ENCODE measurements around the gene CD9. TPM values are rescaled to one million over a fixed set of nuclear protein-coding genes. Genes with fewer than 3 reads are reported as not detected.
"Not testable (repeated sequence)": the region's sequence is repeated elsewhere in the genome, so short reads cannot be mapped to it uniquely, and the experiment has no call there.

The CD9 gene, protein sequence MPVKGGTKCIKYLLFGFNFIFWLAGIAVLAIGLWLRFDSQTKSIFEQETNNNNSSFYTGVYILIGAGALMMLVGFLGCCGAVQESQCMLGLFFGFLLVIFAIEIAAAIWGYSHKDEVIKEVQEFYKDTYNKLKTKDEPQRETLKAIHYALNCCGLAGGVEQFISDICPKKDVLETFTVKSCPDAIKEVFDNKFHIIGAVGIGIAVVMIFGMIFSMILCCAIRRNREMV
- 26.4 TPM for total RNA-seq

- H3K4me3 ChIP-seq (ENCODE audit: low read length): peak within 1 kb of the TSS; percentile 36
- peaks cover 47% of the 10 kb centered on the region for H3K27me3 ChIP-seq (ENCODE audit: insufficient read depth, low read length)
- peaks cover 27% of the 10 kb centered on the region for H3K4me1 ChIP-seq (ENCODE audit: insufficient read depth, low read length)
- H3K9me3 ChIP-seq (ENCODE audit: low read depth, low read length): no peaks in the 10 kb centered on the region
These were observed at the start of gene CD9 for GRCh38 chr12:6200256-6201212. CD9 (plus strand) TSS chr12:6200400; CDS start chr12:6200500, 100 bp downstream.

- H3K4me3 ChIP-seq (ENCODE audit: low read length): no peak overlapping the region
- H3K27me3 ChIP-seq (ENCODE audit: insufficient read depth, low read length): no peaks in the 10 kb centered on the region
- H3K4me1 ChIP-seq (ENCODE audit: insufficient read depth, low read length): no peaks in the 10 kb centered on the region
- no peaks in the 10 kb centered on the region for H3K9me3 ChIP-seq (ENCODE audit: low read depth, low read length)
These were observed 45.3 kb upstream of the CD9 start for GRCh38 chr12:6154730-6155459.

GRCh38 chr12:6157482-6157881 is 42.7 kb upstream of the CD9 start:
- Histone ChIP-seq H3K27me3 (ENCODE audit: insufficient read depth, low read length) (no peaks in the 10 kb centered on the region), H3K4me3 (ENCODE audit: low read length) (no peak overlapping the region), H3K4me1 (ENCODE audit: insufficient read depth, low read length) (no peaks in the 10 kb centered on the region), H3K9me3 (ENCODE audit: low read depth, low read length) (no peaks in the 10 kb centered on the region)

- Histone ChIP-seq H3K9me3 (ENCODE audit: low read depth, low read length) (no peaks in the 10 kb centered on the region), H3K4me1 (ENCODE audit: insufficient read depth, low read length) (peaks cover 7% of the 10 kb centered on the region), H3K27me3 (ENCODE audit: insufficient read depth, low read length) (no peaks in the 10 kb centered on the region), H3K4me3 (ENCODE audit: low read length) (no peak overlapping the region)
These were observed 41.9 kb upstream of the CD9 start for GRCh38 chr12:6158255-6158654.

DNA sequence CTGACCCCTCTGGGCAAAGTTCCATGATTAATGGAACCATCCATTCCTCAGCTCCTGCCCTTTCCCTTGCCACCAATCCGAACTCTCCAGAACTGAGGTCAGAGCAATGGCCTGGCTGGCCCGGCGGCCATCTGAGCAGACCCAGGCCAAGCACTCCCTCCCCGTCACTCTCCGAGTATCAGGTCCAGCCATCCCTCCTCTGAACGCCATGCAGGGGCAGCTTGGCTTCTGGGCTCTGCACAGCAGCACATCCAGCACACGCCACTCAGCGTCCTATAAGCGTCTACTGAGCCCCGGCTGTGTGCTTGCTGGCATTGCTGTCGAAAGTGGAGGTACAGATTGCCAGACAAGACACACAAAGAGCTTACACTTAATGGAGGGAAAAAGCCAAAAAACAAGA is 41.5 kb upstream of the CD9 start:
- peaks cover 12% of the 10 kb centered on the region for H3K4me1 ChIP-seq (ENCODE audit: insufficient read depth, low read length)
- no peaks in the 10 kb centered on the region for H3K27me3 ChIP-seq (ENCODE audit: insufficient read depth, low read length)
- H3K9me3 ChIP-seq (ENCODE audit: low read depth, low read length): no peaks in the 10 kb centered on the region

DNA sequence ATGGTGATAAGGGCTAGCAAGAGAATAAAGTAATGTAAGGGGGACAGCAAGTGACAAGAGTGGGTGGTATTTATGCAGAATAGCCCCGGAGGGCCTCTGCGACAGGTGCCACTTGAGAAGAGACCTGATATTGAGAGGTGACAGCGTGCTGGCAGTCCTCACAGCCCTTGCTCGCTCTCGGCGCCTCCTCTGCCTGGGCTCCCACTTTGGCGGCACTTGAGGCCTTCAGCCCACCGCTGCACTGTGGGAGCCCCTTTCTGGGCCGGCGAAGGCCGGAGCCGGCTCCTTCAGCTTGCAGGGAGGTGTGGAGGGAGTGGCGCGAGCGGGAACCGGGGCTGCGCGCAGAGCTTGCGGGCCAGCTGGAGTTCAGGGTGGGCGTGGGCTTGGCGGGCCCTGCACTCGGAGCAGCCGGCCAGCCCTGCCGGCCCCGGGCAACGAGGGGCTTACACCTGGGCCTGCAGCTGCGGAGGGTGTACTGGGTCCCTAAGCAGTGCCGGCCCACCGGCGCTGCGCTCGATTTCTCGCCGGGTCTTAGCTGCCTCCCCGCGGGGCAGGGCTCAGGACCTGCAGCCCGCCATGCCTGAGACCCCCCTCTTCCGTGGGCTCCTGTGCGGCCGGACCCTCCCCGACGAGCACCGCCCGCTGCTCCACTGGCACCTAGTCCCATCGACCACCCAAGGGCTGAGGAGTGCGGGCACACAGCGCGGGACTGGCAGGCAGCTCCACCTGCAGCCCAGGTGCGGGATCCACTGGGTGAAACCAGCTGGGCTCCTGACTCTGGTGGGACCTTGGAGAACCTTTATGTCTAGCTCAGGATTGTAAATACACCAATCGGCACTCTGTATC is 40.8 kb upstream of the CD9 start:
- not testable (repeated sequence) for H3K9me3 ChIP-seq (ENCODE audit: low read depth, low read length); H3K4me3 ChIP-seq (ENCODE audit: low read length); H3K27me3 ChIP-seq (ENCODE audit: insufficient read depth, low read length)

More for the DNA sequence above, 41.5 kb upstream of the CD9 start:
- no peak overlapping the region for H3K4me3 ChIP-seq (ENCODE audit: low read length)

GRCh38 chr12:6160049-6160649 is 40.1 kb upstream of the CD9 start:
- H3K9me3 ChIP-seq (ENCODE audit: low read depth, low read length); H3K27me3 ChIP-seq (ENCODE audit: insufficient read depth, low read length); H3K4me3 ChIP-seq (ENCODE audit: low read length): not testable (repeated sequence)
- H3K4me1 ChIP-seq (ENCODE audit: insufficient read depth, low read length): peaks cover 14% of the 10 kb centered on the region

More for the DNA sequence above, 40.8 kb upstream of the CD9 start:
- peaks cover 14% of the 10 kb centered on the region for H3K4me1 ChIP-seq (ENCODE audit: insufficient read depth, low read length)

DNA sequence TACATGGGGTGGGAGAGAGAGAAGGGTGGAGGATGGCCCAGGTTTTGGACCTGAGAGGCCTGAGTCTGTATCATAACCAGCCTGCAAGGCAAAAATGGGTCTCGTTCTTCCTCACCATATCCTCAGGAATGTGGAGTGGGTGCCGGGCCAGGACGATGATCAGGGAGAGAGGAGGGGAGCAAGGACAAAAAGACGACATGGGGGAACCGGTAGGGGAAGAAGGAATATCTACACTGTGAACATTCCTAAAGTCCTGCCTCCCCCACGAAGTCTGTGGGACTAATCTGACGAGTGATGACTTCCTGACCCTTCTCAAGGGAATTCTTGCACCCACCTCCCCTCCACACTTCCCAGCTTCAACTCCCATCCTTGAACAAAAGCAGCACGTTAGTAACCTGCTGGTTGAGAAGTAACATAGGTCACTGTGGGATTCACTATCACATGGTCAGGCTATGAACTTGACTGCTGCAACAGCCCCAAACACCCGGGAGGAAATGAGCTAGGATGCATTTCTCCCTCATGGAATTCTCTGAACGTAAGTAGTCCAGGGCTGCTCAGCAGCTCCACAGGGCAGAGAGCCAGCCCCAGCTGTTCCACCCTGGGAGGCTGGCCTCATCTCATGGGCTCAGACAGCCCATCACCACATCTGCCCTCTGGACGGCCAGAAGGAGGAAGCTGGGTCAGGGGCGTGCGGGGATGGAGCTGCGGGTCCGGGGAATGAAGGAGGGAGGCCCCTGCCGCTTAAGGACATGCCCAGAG is 38.9 kb upstream of the CD9 start:
- Histone ChIP-seq H3K27me3 (ENCODE audit: insufficient read depth, low read length) (no peaks in the 10 kb centered on the region), H3K9me3 (ENCODE audit: low read depth, low read length) (no peaks in the 10 kb centered on the region), H3K4me1 (ENCODE audit: insufficient read depth, low read length) (peaks cover 17% of the 10 kb centered on the region), H3K4me3 (ENCODE audit: low read length) (no peak overlapping the region)

GRCh38 chr12:6163416-6164060 is 36.7 kb upstream of the CD9 start:
- H3K4me3 ChIP-seq (ENCODE audit: low read length): no peak overlapping the region
- no peaks in the 10 kb centered on the region for H3K9me3 ChIP-seq (ENCODE audit: low read depth, low read length)
- no peaks in the 10 kb centered on the region for H3K27me3 ChIP-seq (ENCODE audit: insufficient read depth, low read length)
- peaks cover 40% of the 10 kb centered on the region for H3K4me1 ChIP-seq (ENCODE audit: insufficient read depth, low read length)

GRCh38 chr12:6165395-6165794 is 34.8 kb upstream of the CD9 start:
- Histone ChIP-seq H3K27me3 (ENCODE audit: insufficient read depth, low read length) (no peaks in the 10 kb centered on the region), H3K9me3 (ENCODE audit: low read depth, low read length) (no peaks in the 10 kb centered on the region), H3K4me1 (ENCODE audit: insufficient read depth, low read length) (peaks cover 58% of the 10 kb centered on the region), H3K4me3 (ENCODE audit: low read length) (no peak overlapping the region)

DNA sequence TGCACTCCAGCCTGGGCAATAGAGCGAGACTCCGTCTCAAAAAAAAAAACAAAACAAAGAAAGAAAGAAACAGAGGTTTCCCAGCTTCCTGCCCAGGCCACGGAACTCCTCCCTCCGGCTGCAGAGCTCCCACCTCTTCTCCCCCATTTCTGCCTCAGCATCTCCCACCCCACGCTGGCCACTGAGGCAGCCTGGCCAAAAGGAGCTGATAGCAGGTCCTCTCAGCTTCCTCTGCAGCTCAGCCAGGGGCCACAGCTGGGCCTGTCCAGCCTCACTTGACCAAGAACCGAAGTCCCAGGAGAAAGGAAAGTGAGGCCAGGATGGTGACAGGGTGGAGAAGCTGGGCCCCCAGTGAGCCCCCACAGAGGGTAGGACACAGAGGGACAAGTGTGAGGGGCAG is 33.4 kb upstream of the CD9 start:
- Histone ChIP-seq H3K27me3 (ENCODE audit: insufficient read depth, low read length) (no peaks in the 10 kb centered on the region), H3K4me3 (ENCODE audit: low read length) (no peak overlapping the region), H3K9me3 (ENCODE audit: low read depth, low read length) (no peaks in the 10 kb centered on the region), H3K4me1 (ENCODE audit: insufficient read depth, low read length) (peaks cover 59% of the 10 kb centered on the region)

GRCh38 chr12:6167327-6168280 is 32.6 kb upstream of the CD9 start:
- peaks cover 58% of the 10 kb centered on the region for H3K4me1 ChIP-seq (ENCODE audit: insufficient read depth, low read length)

More at GRCh38 chr12:6167327-6168280, 32.6 kb upstream of the CD9 start:
- Histone ChIP-seq H3K27me3 (ENCODE audit: insufficient read depth, low read length) (no peaks in the 10 kb centered on the region), H3K4me3 (ENCODE audit: low read length) (no peak overlapping the region), H3K9me3 (ENCODE audit: low read depth, low read length) (no peaks in the 10 kb centered on the region)
